A549 (cell line): ENCODE data around the gene PDGFC. TPM values are rescaled to one million over a fixed set of nuclear protein-coding genes. Genes with fewer than 3 reads are reported as not detected.

ENCODE experiments used
- ATAC-seq, 2 experiments: fragments of 200-7000 bp in 1 of 2; fragments of >200 bp in 1 of 2; cut with Nextera tagmentation in 1 of 2; cut with Tn5 transposase in 1 of 2; 3 replicates each; pipeline versions ENCODE4 v1.8.0 to v1.9.1; 2018 to 2020; ENCODE audit warnings: mild to moderate bottlenecking in 1 of 2, moderate library complexity in 1 of 2
- CTCF ChIA-PET: fragments of 300-600 bp; sonication (Branson Sonifier 250); formaldehyde crosslinking; extraction: SDS; loops from one replicate; lab custom pipeline; 2021; ENCODE audit warnings: antibody characterized with exemption, inconsistent platforms; lab: Yijun Ruan, JAX
- POLR2A ChIA-PET: fragments of 350-600 bp; formaldehyde crosslinking; extraction: SDS; loops from one replicate; lab custom pipeline; 2021; ENCODE audit warnings: antibody characterized with exemption, inconsistent platforms; lab: Yijun Ruan, JAX
- DNase-seq, 2 experiments: peaks; one replicate each; pipeline versions ENCODE4 v3.0.0 to v3.0.0-alpha.2; 2011 to 2016; ENCODE audit warnings: low read depth in 1 of 2, low spot score in 1 of 2
- FAIRE-seq: peaks from 2 replicates; lab custom pipeline; 2011; peaks lifted over from hg19 to GRCh38; lab: Jason Lieb, UNC
- H3K27ac ChIP-seq, 2 experiments: fragments of >200 bp; sonication (Bioruptor Twin); formaldehyde crosslinking; 3 replicates each; pipeline ENCODE4 v1.5.1; 2016 to 2017
- H3K4me1 ChIP-seq: fragments of >200 bp; sonication (Bioruptor Twin); formaldehyde crosslinking; 3 replicates; pipeline ENCODE4 v1.6.1; 2016
- H3K4me2 ChIP-seq: fragments of >200 bp; sonication (Bioruptor Twin); formaldehyde crosslinking; 3 replicates; pipeline ENCODE4 v1.6.1; 2016
- H3K4me3 ChIP-seq: fragments of >200 bp; sonication (Bioruptor Twin); formaldehyde crosslinking; 3 replicates; pipeline ENCODE4 v1.5.1; 2016
- H3K9me3 ChIP-seq: fragments of >200 bp; sonication (Bioruptor Twin); formaldehyde crosslinking; 3 replicates; pipeline ENCODE4 v1.6.1; 2016
- BHLHE40 ChIP-seq: IDR thresholded peaks from 2 replicates; pipeline ENCODE4 v1.6.1; 2012; ENCODE audit warnings: low read depth, low read length, inconsistent platforms
- CHD2 ChIP-seq: fragments of 150-350 bp; IDR thresholded peaks from 2 replicates; pipeline ENCODE4 v1.6.1; 2014; ENCODE audit warnings: low read length; ENCODE audit not compliant: partially characterized antibody
- EHMT2 ChIP-seq: fragments of 200-600 bp; sonication (generic); IDR thresholded peaks from 2 replicates; pipeline ENCODE4 v1.6.1; 2016; ENCODE audit warnings: antibody characterized with exemption, low read depth, mild to moderate bottlenecking, moderate library complexity
- ELK1 ChIP-seq: fragments of 150-350 bp; IDR thresholded peaks from 2 replicates; pipeline ENCODE4 v1.6.1; 2014; ENCODE audit warnings: low read depth, mild to moderate bottlenecking, low read length
- ESRRA ChIP-seq: fragments of 150-350 bp; IDR thresholded peaks from 2 replicates; pipeline ENCODE4 v1.6.1; 2014; ENCODE audit warnings: mild to moderate bottlenecking, low read length, borderline replicate concordance
- GATA3 ChIP-seq: IDR thresholded peaks from 2 replicates; pipeline ENCODE4 v1.6.1; 2012; ENCODE audit warnings: borderline replicate concordance
- HOXA7 ChIP-seq: fragments of 250-450 bp; sonication (Bioruptor Pico); IDR thresholded peaks from 2 replicates; pipeline ENCODE4 v1.5.0; 2020; ENCODE audit warnings: mild to moderate bottlenecking, moderate library complexity
- HOXB13 ChIP-seq: fragments of 250-450 bp; sonication (Bioruptor Pico); IDR thresholded peaks from 2 replicates; pipeline ENCODE4 v1.5.0; 2020; ENCODE audit warnings: low read depth, mild to moderate bottlenecking, moderate library complexity
- JUN ChIP-seq, 2 experiments: fragments of >200 bp; sonication (Bioruptor Twin); formaldehyde crosslinking; IDR thresholded peaks; 2 replicates in 1 of 2; 3 replicates in 1 of 2; pipeline ENCODE4 v1.6.1; 2016 to 2017
- KDM1A ChIP-seq: fragments of 200-600 bp; sonication (generic); IDR thresholded peaks from 2 replicates; pipeline ENCODE4 v1.6.1; 2016; ENCODE audit warnings: low read depth, mild to moderate bottlenecking
- KDM5A ChIP-seq: fragments of 200-600 bp; sonication (generic); IDR thresholded peaks from 2 replicates; pipeline ENCODE4 v1.6.1; 2016; ENCODE audit warnings: antibody characterized with exemption, mild to moderate bottlenecking
- MAFK ChIP-seq: fragments of 450-650 bp; IDR thresholded peaks from 2 replicates; pipeline ENCODE4 v1.6.1; 2014; ENCODE audit not compliant: partially characterized antibody
- MAX ChIP-seq: IDR thresholded peaks from 2 replicates; pipeline ENCODE4 v1.6.1; 2012
- NPAS2 ChIP-seq: fragments of 250-450 bp; sonication (Bioruptor Pico); IDR thresholded peaks from 2 replicates; pipeline ENCODE4 v1.8.0; 2022; ENCODE audit warnings: mild to moderate bottlenecking, moderate library complexity, borderline replicate concordance
- POLR2AphosphoS2 ChIP-seq: conservative IDR thresholded peaks from 2 replicates; pipeline ENCODE4 v1.6.1; 2012; ENCODE audit warnings: low read length, improper control_type of control experiment, inconsistent platforms
- RAD21 ChIP-seq, 2 experiments: fragments of >200 bp in 1 of 2; sonication (Bioruptor Twin) in 1 of 2; formaldehyde crosslinking in 1 of 2; IDR thresholded peaks in 1 of 2; conservative IDR thresholded peaks in 1 of 2; 2 replicates in 1 of 2; 3 replicates in 1 of 2; pipeline ENCODE4 v1.6.1; 2012 to 2018; ENCODE audit warnings: inconsistent platforms in 1 of 2
- RARB ChIP-seq: fragments of 250-450 bp; sonication (Bioruptor Pico); IDR thresholded peaks from 2 replicates; pipeline ENCODE4 v1.8.0; 2021; ENCODE audit warnings: mild to moderate bottlenecking, moderate library complexity
- REST ChIP-seq: fragments of 200-600 bp; sonication (generic); IDR thresholded peaks from 2 replicates; pipeline ENCODE4 v1.6.1; 2016; ENCODE audit warnings: antibody characterized with exemption, mild to moderate bottlenecking, moderate library complexity
- RNF2 ChIP-seq: fragments of 200-600 bp; sonication (generic); IDR thresholded peaks from 2 replicates; pipeline ENCODE4 v1.6.1; 2016; ENCODE audit warnings: low read depth, mild to moderate bottlenecking, antibody characterized with exemption, moderate library complexity, borderline replicate concordance
- SMC3 ChIP-seq: fragments of >200 bp; sonication (Bioruptor Twin); formaldehyde crosslinking; IDR thresholded peaks from 3 replicates; pipeline ENCODE4 v1.6.1; 2018; ENCODE audit warnings: inconsistent platforms
- SREBF2 ChIP-seq: fragments of 450-650 bp; IDR thresholded peaks from 2 replicates; pipeline ENCODE4 v1.6.1; 2014; ENCODE audit warnings: mild to moderate bottlenecking, moderate library complexity
- TP53 ChIP-seq: fragments of 250-450 bp; sonication (Bioruptor Pico); IDR thresholded peaks from 2 replicates; pipeline ENCODE4 v1.5.0; 2021; ENCODE audit warnings: mild to moderate bottlenecking, moderate library complexity
- ZC3H11A ChIP-seq: fragments of 450-650 bp; IDR thresholded peaks from 2 replicates; pipeline ENCODE4 v1.6.1; 2014; ENCODE audit warnings: antibody characterized with exemption, mild to moderate bottlenecking
- ZFP36 ChIP-seq: fragments of 450-650 bp; IDR thresholded peaks from 2 replicates; pipeline ENCODE4 v1.6.1; 2014; ENCODE audit warnings: borderline replicate concordance; ENCODE audit not compliant: partially characterized antibody
- ZNF302 ChIP-seq: fragments of 250-450 bp; sonication (Bioruptor Pico); IDR thresholded peaks from 2 replicates; pipeline ENCODE4 v1.9.0; 2021; ENCODE audit warnings: inconsistent platforms, mild to moderate bottlenecking, moderate library complexity
- ZSCAN20 ChIP-seq: fragments of 250-450 bp; sonication (Bioruptor Pico); IDR thresholded peaks from 2 replicates; pipeline ENCODE4 v1.8.0; 2022; ENCODE audit warnings: mild to moderate bottlenecking, moderate library complexity
- WGBS: methylation state at CpG from one replicate; pipeline ENCODE4 v1.1.6; 2017; ENCODE audit errors: missing lambda C conversion rate; 5-methylcytosine and 5-hydroxymethylcytosine counted together
- polyA plus RNA-seq, 4 experiments: library from polyadenylated mRNA; depleted of rRNA in 3 of 4; stranded (reverse); fragments of >200 nt; fragmentation: RNase III in 1 of 4; extraction: RNeasy Plus Mini Kit Qiagen cat#74134 plus additional on column Dnase treatment in 1 of 4; gene quantifications; 2 replicates in 3 of 4; 3 replicates in 1 of 4; pipeline ENCODE4 v1.2.3, GENCODE V29; 2011 to 2017
- TF ChIP-seq, protein P1 (sequence below): fragments of >200 bp; sonication (Bioruptor Twin); formaldehyde crosslinking; IDR thresholded peaks from 3 replicates; pipeline ENCODE4 v1.5.1; 2016
- TF ChIP-seq, protein P2 (sequence below): fragments of 250-450 bp; sonication (Bioruptor Pico); IDR thresholded peaks from 2 replicates; pipeline ENCODE4 v1.5.0; 2021; ENCODE audit warnings: mild to moderate bottlenecking, moderate library complexity, borderline replicate concordance
- TF ChIP-seq, protein P3 (sequence below): fragments of >200 bp; sonication (Bioruptor Twin); formaldehyde crosslinking; IDR thresholded peaks from 3 replicates; pipeline ENCODE4 v1.6.1; 2016

PDGFC gene
- polyA plus RNA-seq, 2 of the 4 experiments (the other 2 are of a cell fraction) = 3.5 to 4.1 TPM

DNA sequence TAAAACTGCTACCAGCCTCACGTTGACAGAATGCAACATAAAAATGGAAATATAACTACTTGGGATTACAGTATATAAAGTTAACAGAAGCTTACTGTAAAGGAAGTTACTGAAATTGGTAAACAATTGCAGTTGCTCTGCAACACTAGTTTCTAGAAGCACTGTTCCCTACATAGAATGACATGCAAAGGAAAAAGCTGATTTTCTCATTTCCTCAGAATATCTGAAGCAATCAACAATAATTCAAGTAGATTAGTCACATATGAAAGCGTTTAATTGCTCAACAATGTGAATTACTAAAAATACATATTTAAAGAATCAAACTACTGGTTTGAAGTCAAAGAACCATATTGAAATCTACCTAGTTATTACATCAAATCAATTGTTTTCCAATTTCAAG, 31.8 kb downstream of the PDGFC start:
- CTCF ChIA-PET = no interaction called here
- POLR2A ChIA-PET = no interaction called here
- DNase-seq = no peak
- TF ChIP-seq JUN (IDR thresholded peaks at IDR 0.05) (no peak), MAX (no peak), SREBF2 (no peak), GATA3 (no peak), HOXA7 (CRISPR knock-in tag) (no peak), CHD2 (no peak), EHMT2 (no peak), KDM5A (no peak), MAFK (no peak), BHLHE40 (no peak), ESRRA (no peak), ZSCAN20 (CRISPR knock-in tag) (no peak), TP53 (CRISPR knock-in tag) (no peak), NPAS2 (CRISPR knock-in tag) (no peak), ZNF302 (CRISPR knock-in tag) (no peak)
- no peaks in the 10 kb centered on the region for H3K9me3 ChIP-seq
- FAIRE-seq = no peak
- no peak for ATAC-seq
- H3K4me2 ChIP-seq = no peak overlapping the region
- H3K4me3 ChIP-seq = no peak overlapping the region
- 81% methylated on average over 2 of the region's 2 CpGs for WGBS
- no peak overlapping the region for H3K27ac ChIP-seq
- H3K4me1 ChIP-seq = peaks cover 23% of the 10 kb centered on the region; the same call in 2 of the 3 replicates

DNA sequence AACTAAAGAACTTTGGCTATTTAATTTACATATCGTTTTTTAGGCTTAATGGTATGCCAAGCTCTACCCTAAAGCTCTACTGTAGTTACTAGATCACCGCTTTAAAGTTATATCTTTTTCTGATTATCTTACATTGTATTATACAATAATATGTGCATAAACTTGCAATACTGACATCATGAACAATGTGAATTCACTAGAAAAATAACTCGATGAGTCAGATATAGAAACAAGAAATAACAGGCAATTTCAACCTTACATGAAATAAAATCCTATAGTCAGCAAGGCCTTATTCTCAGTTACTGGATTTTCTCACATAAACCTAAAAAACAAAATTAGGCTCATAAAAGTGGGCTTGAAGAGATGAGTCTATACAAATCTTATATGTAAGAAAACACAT, 32.5 kb downstream of the PDGFC start:
- no peak overlapping the region for H3K27ac ChIP-seq
- DNase-seq = no peak
- peaks cover 29% of the 10 kb centered on the region; the same call in 2 of the 3 replicates for H3K4me1 ChIP-seq
- H3K9me3 ChIP-seq = no peaks in the 10 kb centered on the region
- no peak for FAIRE-seq
- ChIA-PET CTCF (no interaction called here), POLR2A (no interaction called here)
- ATAC-seq = no peak
- 68% methylated on average over 3 of the region's 3 CpGs for WGBS
- no peak overlapping the region for H3K4me2 ChIP-seq
- H3K4me3 ChIP-seq = no peak overlapping the region
- TF ChIP-seq, protein P1, sequence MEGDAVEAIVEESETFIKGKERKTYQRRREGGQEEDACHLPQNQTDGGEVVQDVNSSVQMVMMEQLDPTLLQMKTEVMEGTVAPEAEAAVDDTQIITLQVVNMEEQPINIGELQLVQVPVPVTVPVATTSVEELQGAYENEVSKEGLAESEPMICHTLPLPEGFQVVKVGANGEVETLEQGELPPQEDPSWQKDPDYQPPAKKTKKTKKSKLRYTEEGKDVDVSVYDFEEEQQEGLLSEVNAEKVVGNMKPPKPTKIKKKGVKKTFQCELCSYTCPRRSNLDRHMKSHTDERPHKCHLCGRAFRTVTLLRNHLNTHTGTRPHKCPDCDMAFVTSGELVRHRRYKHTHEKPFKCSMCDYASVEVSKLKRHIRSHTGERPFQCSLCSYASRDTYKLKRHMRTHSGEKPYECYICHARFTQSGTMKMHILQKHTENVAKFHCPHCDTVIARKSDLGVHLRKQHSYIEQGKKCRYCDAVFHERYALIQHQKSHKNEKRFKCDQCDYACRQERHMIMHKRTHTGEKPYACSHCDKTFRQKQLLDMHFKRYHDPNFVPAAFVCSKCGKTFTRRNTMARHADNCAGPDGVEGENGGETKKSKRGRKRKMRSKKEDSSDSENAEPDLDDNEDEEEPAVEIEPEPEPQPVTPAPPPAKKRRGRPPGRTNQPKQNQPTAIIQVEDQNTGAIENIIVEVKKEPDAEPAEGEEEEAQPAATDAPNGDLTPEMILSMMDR = no peak
- TF ChIP-seq ZC3H11A = no peak
- no peak for TF ChIP-seq TP53 (CRISPR knock-in tag)
- TF ChIP-seq KDM1A = no peak
- TF ChIP-seq REST = no peak
- TF ChIP-seq RNF2 = no peak
- no peak for TF ChIP-seq HOXB13 (CRISPR knock-in tag)
- no peak for TF ChIP-seq RARB
- TF ChIP-seq, protein P2, sequence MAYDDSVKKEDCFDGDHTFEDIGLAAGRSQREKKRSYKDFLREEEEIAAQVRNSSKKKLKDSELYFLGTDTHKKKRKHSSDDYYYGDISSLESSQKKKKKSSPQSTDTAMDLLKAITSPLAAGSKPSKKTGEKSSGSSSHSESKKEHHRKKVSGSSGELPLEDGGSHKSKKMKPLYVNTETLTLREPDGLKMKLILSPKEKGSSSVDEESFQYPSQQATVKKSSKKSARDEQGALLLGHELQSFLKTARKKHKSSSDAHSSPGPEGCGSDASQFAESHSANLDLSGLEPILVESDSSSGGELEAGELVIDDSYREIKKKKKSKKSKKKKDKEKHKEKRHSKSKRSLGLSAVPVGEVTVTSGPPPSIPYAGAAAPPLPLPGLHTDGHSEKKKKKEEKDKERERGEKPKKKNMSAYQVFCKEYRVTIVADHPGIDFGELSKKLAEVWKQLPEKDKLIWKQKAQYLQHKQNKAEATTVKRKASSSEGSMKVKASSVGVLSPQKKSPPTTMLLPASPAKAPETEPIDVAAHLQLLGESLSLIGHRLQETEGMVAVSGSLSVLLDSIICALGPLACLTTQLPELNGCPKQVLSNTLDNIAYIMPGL (CRISPR knock-in tag) = no peak
- no peak for TF ChIP-seq POLR2AphosphoS2
- no peak for TF ChIP-seq ELK1
- TF ChIP-seq, protein P3, sequence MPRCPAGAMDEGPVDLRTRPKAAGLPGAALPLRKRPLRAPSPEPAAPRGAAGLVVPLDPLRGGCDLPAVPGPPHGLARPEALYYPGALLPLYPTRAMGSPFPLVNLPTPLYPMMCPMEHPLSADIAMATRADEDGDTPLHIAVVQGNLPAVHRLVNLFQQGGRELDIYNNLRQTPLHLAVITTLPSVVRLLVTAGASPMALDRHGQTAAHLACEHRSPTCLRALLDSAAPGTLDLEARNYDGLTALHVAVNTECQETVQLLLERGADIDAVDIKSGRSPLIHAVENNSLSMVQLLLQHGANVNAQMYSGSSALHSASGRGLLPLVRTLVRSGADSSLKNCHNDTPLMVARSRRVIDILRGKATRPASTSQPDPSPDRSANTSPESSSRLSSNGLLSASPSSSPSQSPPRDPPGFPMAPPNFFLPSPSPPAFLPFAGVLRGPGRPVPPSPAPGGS = no peak
- TF ChIP-seq SMC3 = no peak
- no peak for TF ChIP-seq EHMT2
- TF ChIP-seq ZFP36 = no peak
- no peak for TF ChIP-seq GATA3
- TF ChIP-seq RAD21 (conservative IDR thresholded peaks at IDR 0.05 in 1 of 2, IDR thresholded peaks at IDR 0.05 in 1 of 2) = no peak
